GM20431 (cell line): ENCODE measurements around the gene STAT5A.
"Not testable (repeated sequence)": the region's sequence is repeated elsewhere in the genome, so short reads cannot be mapped to it uniquely, and the experiment has no call there.

Experiments used
- in situ Hi-C: fragments of 300-500 bp; cut with MseI, MboI; formaldehyde crosslinking; loops from one replicate; pipeline ENCODE4 v1.15.0; 2020; ENCODE audit warnings: low sequenced_read_pairs; ENCODE audit not compliant: unreplicated experiment

The STAT5A gene

DNA sequence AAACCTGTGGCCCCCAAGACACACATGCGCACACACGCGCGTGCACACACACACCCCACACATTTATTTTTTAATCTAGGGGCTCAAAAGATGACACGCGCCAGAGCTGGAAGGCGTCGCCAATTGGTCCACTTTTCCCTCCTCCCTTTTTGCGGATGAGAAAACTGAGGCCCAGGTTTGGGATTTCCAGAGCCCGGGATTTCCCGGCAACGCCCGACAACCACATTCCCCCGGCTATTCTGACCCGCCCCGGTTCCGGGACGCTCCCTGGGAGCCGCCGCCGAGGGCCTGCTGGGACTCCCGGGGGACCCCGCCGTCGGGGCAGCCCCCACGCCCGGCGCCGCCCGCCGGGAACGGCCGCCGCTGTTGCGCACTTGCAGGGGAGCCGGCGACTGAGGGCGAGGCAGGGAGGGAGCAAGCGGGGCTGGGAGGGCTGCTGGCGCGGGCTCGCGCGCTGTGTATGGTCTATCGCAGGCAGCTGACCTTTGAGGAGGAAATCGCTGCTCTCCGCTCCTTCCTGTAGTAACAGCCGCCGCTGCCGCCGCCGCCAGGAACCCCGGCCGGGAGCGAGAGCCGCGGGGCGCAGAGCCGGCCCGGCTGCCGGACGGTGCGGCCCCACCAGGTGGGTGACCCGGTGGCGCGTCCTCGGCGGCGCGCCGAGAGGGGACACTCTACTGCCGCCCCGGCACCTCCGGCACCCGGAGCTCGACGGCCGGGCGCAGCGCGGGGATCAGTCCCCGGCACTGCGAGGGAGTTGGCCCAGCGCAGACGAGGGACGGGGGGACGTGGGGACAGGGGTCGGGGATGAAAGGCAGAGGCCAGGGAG lies at the start of gene STAT5A:
Gene STAT5A, plus strand, starts transcription at position 522 of the 826 bp plus-strand sequence. CDS start 914 bp downstream, outside the sequence.
- in situ Hi-C loops, result no loop called here

DNA sequence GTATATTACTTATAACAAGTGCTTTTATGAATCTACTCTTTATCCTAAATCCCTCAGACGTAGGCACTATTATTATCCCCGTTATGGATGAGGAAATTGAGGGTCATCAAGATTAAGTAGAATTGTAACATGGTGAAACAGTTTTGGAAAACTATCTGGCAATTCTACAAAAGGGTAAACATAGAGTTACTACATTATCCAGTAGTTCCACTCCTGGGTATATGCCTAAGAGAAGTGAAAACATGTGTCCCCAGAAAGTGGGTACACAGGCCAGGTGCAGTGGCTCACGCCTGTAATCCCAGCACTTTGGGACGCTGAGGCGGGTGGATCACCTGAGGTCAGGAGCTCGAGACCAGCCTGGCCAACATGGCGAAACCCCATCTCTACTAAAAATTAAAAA lies 48.7 kb upstream of the STAT5A start:
- in situ Hi-C loops, result not testable (repeated sequence)

DNA sequence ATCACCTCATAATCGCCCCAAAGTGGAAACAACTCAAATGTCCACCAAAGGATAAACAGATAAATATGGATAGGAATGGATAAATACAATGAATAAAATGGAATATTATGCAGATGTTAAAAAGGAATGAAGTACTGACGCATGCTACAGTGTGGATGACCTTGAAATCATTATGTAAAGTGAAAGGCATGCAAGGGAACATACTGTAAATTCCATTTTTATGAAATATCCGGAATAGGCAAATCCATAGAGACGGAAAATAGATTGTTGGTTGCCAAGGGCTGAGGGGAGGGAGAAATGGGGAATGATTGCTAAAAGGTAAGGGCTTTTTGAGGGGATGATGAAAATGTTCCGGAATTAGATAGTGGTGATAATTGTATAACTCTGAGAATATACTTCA lies 48.1 kb upstream of the STAT5A start:
- in situ Hi-C loops, result no loop called here

DNA sequence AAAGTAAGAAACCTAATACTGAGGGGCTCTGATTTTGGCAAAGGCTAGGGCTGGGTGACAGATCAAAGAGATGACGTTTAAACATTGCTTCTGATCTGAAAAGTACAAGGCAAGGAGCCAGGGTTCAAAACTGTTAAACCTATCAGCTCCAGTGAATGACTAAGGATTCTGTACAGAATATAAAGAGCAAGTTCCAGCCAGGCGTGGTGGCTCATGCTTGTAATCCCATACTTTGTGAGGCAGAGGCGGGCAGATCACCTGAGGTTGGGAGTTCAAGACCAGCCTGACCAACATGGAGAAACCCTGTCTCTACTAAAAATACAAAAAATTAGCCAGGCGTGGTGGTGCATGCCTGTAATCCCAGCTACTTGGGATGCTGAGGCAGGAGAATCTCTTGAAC lies 47.4 kb upstream of the STAT5A start:
- in situ Hi-C loops, result not testable (repeated sequence)

DNA sequence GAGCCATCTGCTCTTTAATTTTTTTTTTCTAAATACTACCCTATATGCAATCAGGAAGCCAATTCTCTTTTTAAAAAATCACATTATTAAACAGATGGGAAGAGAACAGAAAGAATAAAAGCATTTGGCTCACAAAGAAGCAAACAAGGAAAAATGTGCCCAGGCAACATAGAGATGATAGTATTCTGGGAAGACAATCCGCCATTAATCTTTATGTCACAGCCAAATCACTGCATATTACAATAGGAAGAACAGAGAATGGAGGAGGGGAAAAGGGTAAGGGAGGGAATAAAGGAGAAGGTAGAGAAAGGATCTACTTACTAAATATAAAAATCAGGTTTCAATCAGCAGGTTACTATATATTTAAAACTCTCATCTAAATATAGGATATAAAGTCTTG lies 46.4 kb upstream of the STAT5A start:
- in situ Hi-C loops, result no loop called here

DNA sequence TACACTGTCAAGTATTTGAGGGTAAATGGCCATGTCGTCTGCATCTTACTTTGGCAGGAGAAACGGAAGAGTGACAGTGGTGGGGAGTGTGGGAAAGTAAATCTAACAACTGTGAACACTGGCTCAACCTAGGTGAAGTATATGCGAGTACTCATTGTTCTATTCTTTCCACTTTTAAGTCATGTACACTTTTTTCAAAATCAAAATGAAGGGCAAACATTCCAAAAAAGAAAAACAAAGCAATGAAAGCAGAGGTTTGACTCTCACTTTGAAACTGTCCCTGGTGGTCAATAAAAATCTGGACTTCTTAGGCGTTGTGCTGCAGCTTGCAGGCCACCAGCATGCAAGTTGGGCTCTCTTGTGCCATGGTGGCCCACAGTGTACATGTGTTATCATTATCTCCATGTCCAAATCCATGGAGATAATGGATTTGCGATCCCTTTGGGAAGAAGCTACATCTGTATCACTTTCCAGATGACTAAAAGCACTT lies 44.8 kb upstream of the STAT5A start:
- in situ Hi-C loops, result no loop called here

DNA sequence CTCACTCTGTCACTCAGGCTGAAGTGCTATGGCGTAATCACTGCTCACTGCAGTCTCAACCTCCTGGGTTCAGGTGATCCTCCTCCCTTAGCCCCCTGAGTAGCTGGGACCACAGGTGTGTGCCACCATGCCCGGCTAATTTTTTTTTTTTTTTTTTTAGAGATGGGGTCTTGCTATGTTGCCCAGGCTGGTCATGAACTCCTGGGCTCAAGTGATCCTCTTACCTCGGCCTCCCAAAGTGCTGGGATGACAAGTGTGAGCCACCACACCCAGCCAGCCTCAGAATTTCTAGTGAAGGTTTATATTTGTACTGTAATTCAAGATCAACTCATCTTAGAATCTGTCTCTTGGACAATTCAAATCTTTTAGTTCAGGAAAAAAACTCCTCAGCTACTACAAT lies 44.2 kb upstream of the STAT5A start:
- in situ Hi-C loops, result not testable (repeated sequence)

DNA sequence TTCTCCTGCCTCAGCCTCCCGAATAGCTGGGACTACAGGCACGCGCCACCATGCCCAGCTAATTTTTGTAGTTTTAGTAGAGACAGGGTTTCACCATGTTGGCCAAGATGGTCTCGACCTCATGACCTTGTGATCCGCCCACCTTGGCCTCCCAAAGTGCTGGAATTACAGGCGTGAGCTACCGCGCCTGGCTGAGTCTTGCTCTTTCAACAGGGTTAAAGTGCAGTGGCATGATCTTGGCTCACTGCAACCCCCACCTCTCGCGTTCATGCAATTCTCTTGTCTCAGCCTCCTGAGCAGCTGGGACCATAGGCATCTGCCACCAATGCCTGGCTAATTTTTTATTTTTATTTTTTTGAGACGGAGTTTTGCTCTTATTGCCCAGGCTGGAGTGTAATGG lies 43.1 kb upstream of the STAT5A start:
- in situ Hi-C loops, result not testable (repeated sequence)

DNA sequence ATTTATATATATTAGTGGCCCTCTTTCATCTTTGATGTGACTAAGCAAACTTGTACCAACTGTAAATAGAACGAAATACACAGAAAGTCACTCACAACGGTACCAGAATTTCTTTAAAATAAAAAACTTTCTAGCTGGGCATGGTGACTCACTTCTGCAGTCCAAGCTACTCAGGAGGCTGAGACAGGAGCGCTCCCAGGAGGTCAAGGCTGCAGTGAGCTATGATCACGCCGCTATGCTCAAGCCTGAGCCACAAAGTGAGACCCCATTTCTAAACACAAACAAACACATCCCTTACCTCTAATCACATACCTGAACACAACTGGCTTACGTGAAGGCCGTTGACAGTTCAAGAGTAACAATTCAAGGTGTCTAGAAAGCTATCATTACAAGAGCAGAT lies 41.8 kb upstream of the STAT5A start:
- in situ Hi-C loops, result no loop called here

DNA sequence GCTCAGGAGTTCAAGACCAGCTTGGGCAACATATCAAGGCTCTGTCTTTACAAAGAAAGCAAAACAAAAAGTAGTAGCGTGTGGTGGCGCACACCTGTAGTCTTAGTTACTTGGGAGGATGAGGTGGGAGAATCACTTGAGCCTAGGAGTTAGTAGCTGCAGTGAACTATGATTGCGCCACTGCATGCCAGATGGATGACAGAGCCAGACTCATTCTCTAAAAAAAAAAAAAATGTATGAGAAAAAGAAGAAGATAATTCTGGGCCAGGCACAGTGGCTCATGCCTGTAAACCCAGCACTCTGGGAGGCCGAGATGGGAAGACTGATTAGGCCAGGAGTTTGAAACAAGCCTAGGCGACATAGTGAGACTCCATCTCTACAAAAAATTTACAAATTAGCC lies 40.6 kb upstream of the STAT5A start:
- in situ Hi-C loops, result no loop called here

DNA sequence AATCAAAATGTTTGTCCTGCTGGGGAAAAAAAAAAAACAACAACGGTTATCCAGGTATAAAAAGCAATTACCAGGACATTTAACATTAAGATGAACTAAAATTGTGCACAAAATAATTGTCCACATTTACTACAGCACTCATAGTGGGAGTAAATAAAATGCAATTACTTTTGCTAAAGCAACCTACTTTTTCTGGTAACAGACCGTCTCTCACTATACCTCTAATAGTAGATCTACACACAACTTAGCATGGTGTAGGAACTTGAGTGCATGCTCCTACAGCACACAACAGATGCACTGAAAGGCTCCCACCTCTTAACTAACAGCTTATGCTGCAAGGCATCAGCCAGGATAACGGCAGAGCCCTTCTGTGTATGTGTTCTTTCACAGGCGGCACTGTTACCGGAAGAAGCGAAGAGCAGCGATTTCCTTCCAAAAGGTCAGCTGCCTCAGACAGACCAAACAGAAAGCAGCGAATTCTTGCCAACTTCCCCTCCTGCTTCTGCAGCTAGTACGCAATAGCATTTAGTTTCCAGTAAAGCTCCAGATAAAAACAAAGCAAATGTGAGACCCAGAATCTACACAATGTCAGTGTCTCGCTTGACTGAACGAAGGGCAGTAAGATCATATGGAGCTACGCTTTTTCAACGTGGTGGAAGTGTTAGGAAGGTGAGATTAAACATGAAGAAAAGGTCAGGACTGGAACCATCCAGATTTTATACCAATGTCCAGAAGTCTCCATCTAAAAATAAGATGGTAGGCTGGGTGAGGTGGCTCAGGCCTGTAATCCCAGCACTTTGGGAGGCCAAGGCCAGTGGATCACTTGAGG lies 39.7 kb upstream of the STAT5A start:
- in situ Hi-C loops, result no loop called here

DNA sequence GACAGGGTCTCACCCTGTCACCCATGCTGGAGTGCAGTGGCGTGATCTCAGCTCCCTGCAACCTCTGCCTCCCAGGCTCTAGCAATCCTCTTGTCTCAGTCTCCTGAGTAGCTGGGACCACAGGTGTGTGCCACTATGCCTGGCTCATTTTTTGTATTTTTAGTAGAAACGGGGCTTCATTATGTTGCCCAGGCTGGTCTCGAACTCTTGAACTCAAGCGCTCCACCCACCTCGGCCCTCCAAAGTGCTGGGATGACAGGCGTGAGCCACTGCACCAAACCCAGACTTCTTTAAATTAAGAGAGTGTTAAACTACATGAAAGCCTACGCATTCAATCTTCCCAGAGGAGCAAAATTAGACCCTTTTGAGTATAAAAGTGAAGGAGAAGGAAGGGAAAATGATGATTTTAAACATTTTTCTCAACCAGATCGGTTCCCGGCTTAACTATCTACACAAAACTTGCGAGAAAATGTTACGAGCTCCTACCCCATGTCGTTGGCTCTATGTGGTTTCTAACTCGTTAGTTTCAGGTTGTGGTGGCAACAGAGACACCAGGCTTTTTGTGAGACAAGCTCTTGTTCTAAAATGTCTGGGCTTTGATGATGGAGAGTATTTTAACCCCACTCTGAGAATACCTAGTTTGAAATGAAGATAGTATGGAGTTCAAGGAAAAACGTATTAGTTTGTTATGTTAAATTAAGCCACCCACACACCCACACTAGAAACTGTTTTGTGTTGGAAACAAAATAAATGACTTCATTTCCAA lies 38.4 kb upstream of the STAT5A start:
- in situ Hi-C loops, result no loop called here

DNA sequence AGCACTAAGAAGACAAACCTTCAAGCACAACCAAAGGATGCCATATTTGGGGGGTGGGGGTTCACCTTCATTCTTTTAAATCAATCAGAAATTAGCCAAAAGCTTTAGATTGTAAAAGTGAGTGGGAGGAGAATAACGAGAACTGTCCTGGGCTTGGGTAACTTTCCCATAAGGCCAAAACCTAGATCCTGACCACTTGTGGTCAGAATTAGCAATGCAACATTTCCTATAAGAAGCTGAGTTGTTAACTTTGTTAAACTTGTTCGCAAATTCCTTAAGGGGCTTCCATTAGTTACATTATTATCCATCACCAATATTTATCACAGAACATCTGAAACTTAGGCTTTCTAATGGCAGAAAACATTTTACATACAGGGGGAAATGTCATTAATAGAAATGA lies 37.2 kb upstream of the STAT5A start:
- in situ Hi-C loops, result no loop called here

DNA sequence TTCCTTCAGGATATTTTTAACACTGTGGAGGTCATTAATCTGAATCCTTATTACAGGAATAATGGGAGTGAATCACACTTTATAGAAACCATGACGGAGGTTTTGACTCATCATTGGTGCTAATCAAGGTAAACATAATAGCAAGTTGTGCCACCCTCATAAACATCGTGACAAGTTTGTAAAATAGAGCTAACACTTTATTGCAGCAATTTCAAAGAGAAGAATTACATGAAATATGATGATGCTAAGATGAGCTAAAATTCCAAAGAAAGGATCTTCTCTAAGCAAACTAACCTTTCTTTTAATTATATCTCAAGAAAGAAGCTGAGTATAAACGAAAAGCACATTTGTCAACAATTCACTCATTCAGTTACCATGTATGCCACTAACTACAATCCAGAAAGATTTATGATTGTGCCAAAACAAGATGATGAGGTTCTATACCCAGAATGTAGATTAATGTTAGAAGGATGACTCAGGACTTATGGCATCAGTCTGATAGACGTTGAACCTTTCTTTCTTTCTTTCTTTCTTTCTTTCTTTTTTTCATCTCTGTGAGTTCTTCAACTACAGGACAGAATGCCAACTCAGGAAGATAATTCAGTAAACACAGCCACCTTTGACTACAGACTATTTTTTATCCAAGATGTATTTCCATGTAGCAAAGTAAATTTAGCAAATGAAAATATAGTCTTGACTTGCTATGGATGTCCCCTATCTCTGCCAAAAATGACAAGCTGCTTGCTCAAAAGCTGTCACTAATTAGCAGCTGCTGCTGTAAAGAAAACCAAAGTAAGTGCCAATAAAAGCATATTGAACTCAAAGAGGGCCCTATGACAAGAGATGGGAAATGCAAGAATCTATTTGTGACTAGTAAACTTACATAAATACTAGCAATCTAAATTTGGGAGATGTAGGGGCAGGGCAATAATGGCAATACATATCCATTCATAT lies 35.4 kb upstream of the STAT5A start:
- in situ Hi-C loops, result no loop called here

DNA sequence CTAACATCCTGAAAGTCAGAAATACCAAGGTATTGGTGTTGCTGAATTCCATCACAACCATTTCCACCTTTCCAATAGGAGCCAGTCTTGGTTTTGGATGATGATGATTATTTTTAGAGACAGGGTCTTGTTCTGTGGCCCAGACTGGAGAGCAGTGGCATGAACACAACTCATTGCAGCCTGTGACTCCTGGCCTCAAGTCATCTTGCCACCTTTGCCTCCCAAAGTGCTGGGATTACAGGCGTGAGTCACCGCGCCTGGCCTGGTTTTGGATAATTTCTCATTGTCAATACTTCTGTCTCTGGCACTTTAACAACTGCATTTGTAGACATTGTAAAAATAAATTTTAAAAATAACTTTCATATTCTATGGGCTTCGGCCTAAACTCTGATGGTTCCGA lies 34.7 kb upstream of the STAT5A start:
- in situ Hi-C loops, result no loop called here

DNA sequence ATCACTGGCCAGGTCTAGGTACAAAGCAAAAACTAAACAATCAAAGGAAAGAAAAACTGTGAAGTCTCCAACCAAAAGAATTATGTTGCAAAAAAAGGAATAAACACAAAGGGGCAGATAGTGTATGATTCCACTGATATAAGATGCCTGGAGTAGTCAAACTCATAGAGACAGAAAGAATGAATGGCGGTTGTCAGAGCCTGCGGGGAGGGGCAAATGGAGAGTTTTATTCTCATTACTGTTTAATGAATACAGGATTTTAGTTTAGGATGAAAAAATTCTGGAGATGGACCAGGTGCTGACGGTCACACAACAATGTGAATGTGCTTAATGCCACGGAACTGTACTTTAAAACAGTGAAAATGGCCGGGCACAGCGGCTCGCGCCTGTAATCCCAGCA lies 32.9 kb upstream of the STAT5A start:
- in situ Hi-C loops, result no loop called here

DNA sequence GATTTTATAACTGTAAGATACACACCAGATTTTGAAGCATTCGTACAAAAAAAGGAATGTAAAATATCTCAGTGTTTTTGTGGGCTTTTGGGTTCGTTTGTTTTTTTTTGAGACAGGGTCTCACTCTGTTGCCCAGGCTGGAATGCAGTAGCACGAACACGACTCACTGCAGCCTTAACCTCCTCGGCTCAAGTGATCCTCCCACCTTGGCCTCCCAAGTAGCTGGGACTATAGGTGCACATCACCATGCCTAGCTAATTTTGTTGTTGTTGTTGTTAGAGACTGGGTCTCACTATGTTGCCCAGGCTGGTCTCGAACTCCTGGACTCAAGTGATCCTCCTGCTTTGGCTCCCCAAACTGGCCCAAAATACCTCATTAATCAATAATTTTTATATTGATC lies 28.0 kb upstream of the STAT5A start:
- in situ Hi-C loops, result no loop called here

DNA sequence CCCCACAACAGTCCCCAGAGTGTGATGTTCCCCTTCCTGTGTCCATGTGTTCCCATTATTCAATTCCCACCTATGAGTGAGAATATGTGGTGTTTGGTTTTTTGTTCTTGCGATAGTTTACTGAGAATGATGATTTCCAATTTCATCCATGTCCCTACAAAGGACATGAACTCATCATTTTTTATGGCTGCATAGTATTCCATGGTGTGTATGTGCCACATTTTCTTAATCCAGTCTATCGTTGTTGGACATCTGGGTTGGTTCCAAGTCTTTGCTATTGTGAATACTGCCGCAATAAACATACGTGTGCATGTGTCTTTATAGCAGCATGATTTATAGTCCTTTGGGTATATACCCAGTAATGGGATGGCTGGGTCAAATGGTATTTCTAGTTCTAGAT lies 23.9 kb upstream of the STAT5A start:
- in situ Hi-C loops, result not testable (repeated sequence)

DNA sequence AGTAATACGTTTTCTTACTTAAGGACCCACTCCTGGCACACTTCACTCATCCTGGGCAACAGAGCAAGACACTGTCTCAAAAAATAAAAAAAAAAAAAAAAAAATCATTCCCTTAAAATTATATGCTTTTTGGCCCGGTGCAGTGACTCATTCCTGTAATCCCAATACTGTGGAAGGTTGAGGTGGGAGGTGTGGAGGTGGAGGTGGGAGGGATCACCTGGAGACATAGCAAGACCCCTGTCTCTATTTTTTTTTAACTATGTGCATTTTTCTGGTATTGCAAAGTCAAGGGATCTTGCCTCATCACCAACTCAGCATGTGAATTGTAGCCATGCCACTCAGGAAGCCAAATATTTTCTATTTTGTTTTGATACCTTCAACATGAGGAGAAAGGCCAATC lies 21.8 kb upstream of the STAT5A start:
- in situ Hi-C loops, result no loop called here
